ENCODE results near the gene CILP. TPM values are rescaled to one million over a fixed set of nuclear protein-coding genes. Genes with fewer than 3 reads are reported as not detected.
A peak's percentile ranks its signal among the peaks of the same experiment; 100 is the strongest.
"Not testable (repeated sequence)": the region's sequence is repeated elsewhere in the genome, so short reads cannot be mapped to it uniquely, and the experiment has no call there.

CILP gene
- total and polyA plus RNA-seq, 8 donors = 0.76 to 28.7 (median 4.5) TPM

- intact Hi-C loops (cut with DNase I; ENCODE audit: low total_unique reads) = no loop called here
- TF ChIP-seq EP300 (IDR thresholded peaks at IDR 0.05) (no peak), POLR2AphosphoS5 (IDR thresholded peaks at IDR 0.05) (peak; percentile 7 to 69 (median 31))
- Histone ChIP-seq H3K4me3 (no peak overlapping the region), H3K4me1 (peaks cover 0 to 38% (median 16%) of the 10 kb centered on the region in 4 donors), H3K36me3 (peaks cover 0 to 7% (median 5%) of the 10 kb centered on the region in 4 donors), H3K9me3 (no peaks in the 10 kb centered on the region), H3K27me3 (no peaks in the 10 kb centered on the region), H3K27ac (peak overlapping the region; percentile 8 to 80 (median 66))
- peak in 1 of 2 donors; percentile 90 for DNase-seq
- 71 to 85% (median 81%) methylated on average over 9 to 11 of the region's 11 CpGs for WGBS, 5 donors
Measured at GRCh38 chr15:65245096-65245856, 34.0 kb upstream of the CILP start.

GRCh38 chr15:65244638-65245037 is 33.4 kb upstream of the CILP start:
- DNase-seq = no peak
- TF ChIP-seq CTCF (IDR thresholded peaks at IDR 0.05) (no peak), POLR2AphosphoS5 (IDR thresholded peaks at IDR 0.05) (no peak), POLR2A (IDR thresholded peaks at IDR 0.05) (no peak), EP300 (IDR thresholded peaks at IDR 0.05) (no peak)
- intact Hi-C loops (cut with DNase I; ENCODE audit: low total_unique reads) = no loop called here

GRCh38 chr15:65236443-65236842 is 25.2 kb upstream of the CILP start:
- DNase-seq, H3K4me1 ChIP-seq: not testable (repeated sequence)
- WGBS, 5 donors = 93 to 97% (median 96%) methylated on average over 7 to 8 of the region's 8 CpGs

More at GRCh38 chr15:65244638-65245037, 33.4 kb upstream of the CILP start:
- Histone ChIP-seq H3K27me3 (no peaks in the 10 kb centered on the region), H3K36me3 (peaks cover 0 to 7% (median 5%) of the 10 kb centered on the region in 4 donors), H3K9me3 (no peaks in the 10 kb centered on the region), H3K4me1 (peaks cover 0 to 35% (median 15%) of the 10 kb centered on the region in 4 donors), H3K4me3 (no peak overlapping the region), H3K27ac (peak overlapping the region in 4 of 5 donors; percentile 62 to 80 (median 67))

GRCh38 chr15:65233696-65234095 is 22.4 kb upstream of the CILP start:
- H3K36me3 ChIP-seq = no peaks in the 10 kb centered on the region
- H3K9me3 ChIP-seq = no peaks in the 10 kb centered on the region
- H3K27me3 ChIP-seq = no peaks in the 10 kb centered on the region
- intact Hi-C loops (cut with DNase I; ENCODE audit: low total_unique reads) = no loop called here
- DNase-seq = no peak
- 78 to 92% (median 85%) methylated on average over 5 of the region's 5 CpGs for WGBS, 5 donors
- TF ChIP-seq POLR2AphosphoS5 (IDR thresholded peaks at IDR 0.05) = no peak
- no peak for TF ChIP-seq EP300 (IDR thresholded peaks at IDR 0.05)
- TF ChIP-seq POLR2A (IDR thresholded peaks at IDR 0.05) = no peak
- TF ChIP-seq CTCF (IDR thresholded peaks at IDR 0.05) = no peak
- peaks cover 0 to 9% (median 0%) of the 10 kb centered on the region in 4 donors for H3K4me1 ChIP-seq
- no peak overlapping the region for H3K4me3 ChIP-seq
- H3K27ac ChIP-seq = no peak overlapping the region

More at GRCh38 chr15:65236443-65236842, 25.2 kb upstream of the CILP start:
- H3K4me3 ChIP-seq; H3K27me3 ChIP-seq; H3K9me3 ChIP-seq; H3K36me3 ChIP-seq; intact Hi-C loops (cut with DNase I; ENCODE audit: low total_unique reads); H3K27ac ChIP-seq: not testable (repeated sequence)

GRCh38 chr15:65232520-65232919 is 21.2 kb upstream of the CILP start:
- Histone ChIP-seq H3K9me3 (no peaks in the 10 kb centered on the region), H3K4me1 (peaks cover 0 to 3% (median 0%) of the 10 kb centered on the region in 4 donors), H3K36me3 (no peaks in the 10 kb centered on the region), H3K27me3 (no peaks in the 10 kb centered on the region), H3K4me3 (no peak overlapping the region), H3K27ac (no peak overlapping the region)
- 77 to 100% (median 97%) methylated on average over 3 of the region's 3 CpGs for WGBS, 5 donors
- TF ChIP-seq EP300 (IDR thresholded peaks at IDR 0.05) = no peak
- no peak for TF ChIP-seq POLR2AphosphoS5 (IDR thresholded peaks at IDR 0.05)
- TF ChIP-seq POLR2A (IDR thresholded peaks at IDR 0.05) = no peak
- no peak for TF ChIP-seq CTCF (IDR thresholded peaks at IDR 0.05)
- DNase-seq = no peak
- intact Hi-C loops (cut with DNase I; ENCODE audit: low total_unique reads) = no loop called here

Measured in stomach (tissue), 9 donors.